Esophagus muscularis mucosa (tissue), 4 donors: Measurements from ENCODE around the gene ARHGAP40.

Source experiments
- EP300 ChIP-seq: sonication (generic); formaldehyde crosslinking; IDR thresholded peaks from one replicate; pipeline ENCODE4 v1.6.1; 2017; ENCODE audit warnings: antibody characterized with exemption
- POLR2A ChIP-seq: fragments of 450-650 bp; IDR thresholded peaks from one replicate; pipeline ENCODE4 v1.6.1; 2017; ENCODE audit warnings: antibody characterized with exemption, moderate library complexity, mild to moderate bottlenecking, low read depth
- POLR2AphosphoS5 ChIP-seq, 2 donors: sonication (generic); formaldehyde crosslinking; IDR thresholded peaks; one replicate each; pipeline ENCODE4 v1.6.1; 2017; ENCODE audit warnings: antibody characterized with exemption in 2 of 2
- TF ChIP-seq, protein P1 (sequence below), 3 experiments: fragments of 200-600 bp in 2 of 3; fragments of 450-650 bp in 1 of 3; sonication (generic) in 2 of 3; IDR thresholded peaks; one replicate each; pipeline ENCODE4 v1.5.1; 2017 to 2019; ENCODE audit warnings: antibody characterized with exemption in 3 of 3, mild to moderate bottlenecking in 2 of 3, moderate library complexity in 1 of 3

- TF ChIP-seq, protein P1, sequence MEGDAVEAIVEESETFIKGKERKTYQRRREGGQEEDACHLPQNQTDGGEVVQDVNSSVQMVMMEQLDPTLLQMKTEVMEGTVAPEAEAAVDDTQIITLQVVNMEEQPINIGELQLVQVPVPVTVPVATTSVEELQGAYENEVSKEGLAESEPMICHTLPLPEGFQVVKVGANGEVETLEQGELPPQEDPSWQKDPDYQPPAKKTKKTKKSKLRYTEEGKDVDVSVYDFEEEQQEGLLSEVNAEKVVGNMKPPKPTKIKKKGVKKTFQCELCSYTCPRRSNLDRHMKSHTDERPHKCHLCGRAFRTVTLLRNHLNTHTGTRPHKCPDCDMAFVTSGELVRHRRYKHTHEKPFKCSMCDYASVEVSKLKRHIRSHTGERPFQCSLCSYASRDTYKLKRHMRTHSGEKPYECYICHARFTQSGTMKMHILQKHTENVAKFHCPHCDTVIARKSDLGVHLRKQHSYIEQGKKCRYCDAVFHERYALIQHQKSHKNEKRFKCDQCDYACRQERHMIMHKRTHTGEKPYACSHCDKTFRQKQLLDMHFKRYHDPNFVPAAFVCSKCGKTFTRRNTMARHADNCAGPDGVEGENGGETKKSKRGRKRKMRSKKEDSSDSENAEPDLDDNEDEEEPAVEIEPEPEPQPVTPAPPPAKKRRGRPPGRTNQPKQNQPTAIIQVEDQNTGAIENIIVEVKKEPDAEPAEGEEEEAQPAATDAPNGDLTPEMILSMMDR (IDR thresholded peaks at IDR 0.05) = no peak
- TF ChIP-seq POLR2A = no peak
- TF ChIP-seq EP300 = no peak
- TF ChIP-seq POLR2AphosphoS5 (IDR thresholded peaks at IDR 0.05) = no peak
Measured at GRCh38 chr20:38626921-38627659, 25.5 kb downstream of the ARHGAP40 start.
